Muscle of back (tissue), 13 donors: Measurements from ENCODE around the gene SLC4A5. TPM values are rescaled to one million over a fixed set of nuclear protein-coding genes. Genes with fewer than 3 reads are reported as not detected.
A peak's percentile ranks its signal among the peaks of the same experiment; 100 is the strongest.

Experiments
- DNase-seq, 3 donors: peaks; one replicate each; pipeline versions ENCODE4 v3.0.0 to v3.0.0-alpha.2; 2013
- long read RNA-seq, 9 donors: transcript quantifications; one replicate each; lab custom pipeline, GENCODE V29; 2026
- polyA plus RNA-seq, 10 donors: library from polyadenylated mRNA; unstranded; fragments of 120-200 nt; gene quantifications; one replicate each; pipeline ENCODE4 v1.2.1, GENCODE V29; 2013; ENCODE audit not compliant: insufficient read length in 10 of 10

SLC4A5 gene
- polyA plus RNA-seq, result 1 to 10 TPM; 1.4 to 3.9 (median 2.2) TPM
- long read RNA-seq, donor 1, result 0 reads
- long read RNA-seq, donor 2, result 0 reads
- long read RNA-seq, donor 3, result 0 reads
- long read RNA-seq, donor 4, result 0 reads
- long read RNA-seq, donor 5, result 0 reads
- long read RNA-seq, donor 6, result 0 reads
- long read RNA-seq, donor 7, result 0 reads
- long read RNA-seq, donor 8, result 0 reads
- long read RNA-seq, donor 9, result 0 reads

GRCh38 chr2:74343316-74343715 lies at the start of gene SLC4A5:
Gene SLC4A5 (minus strand): TSS chr2:74343416. CDS start chr2:74315023, 28,393 bp downstream.
- no peak for DNase-seq

GRCh38 chr2:74392449-74392743 lies 49.2 kb upstream of the SLC4A5 start:
- DNase-seq, result no peak

DNA sequence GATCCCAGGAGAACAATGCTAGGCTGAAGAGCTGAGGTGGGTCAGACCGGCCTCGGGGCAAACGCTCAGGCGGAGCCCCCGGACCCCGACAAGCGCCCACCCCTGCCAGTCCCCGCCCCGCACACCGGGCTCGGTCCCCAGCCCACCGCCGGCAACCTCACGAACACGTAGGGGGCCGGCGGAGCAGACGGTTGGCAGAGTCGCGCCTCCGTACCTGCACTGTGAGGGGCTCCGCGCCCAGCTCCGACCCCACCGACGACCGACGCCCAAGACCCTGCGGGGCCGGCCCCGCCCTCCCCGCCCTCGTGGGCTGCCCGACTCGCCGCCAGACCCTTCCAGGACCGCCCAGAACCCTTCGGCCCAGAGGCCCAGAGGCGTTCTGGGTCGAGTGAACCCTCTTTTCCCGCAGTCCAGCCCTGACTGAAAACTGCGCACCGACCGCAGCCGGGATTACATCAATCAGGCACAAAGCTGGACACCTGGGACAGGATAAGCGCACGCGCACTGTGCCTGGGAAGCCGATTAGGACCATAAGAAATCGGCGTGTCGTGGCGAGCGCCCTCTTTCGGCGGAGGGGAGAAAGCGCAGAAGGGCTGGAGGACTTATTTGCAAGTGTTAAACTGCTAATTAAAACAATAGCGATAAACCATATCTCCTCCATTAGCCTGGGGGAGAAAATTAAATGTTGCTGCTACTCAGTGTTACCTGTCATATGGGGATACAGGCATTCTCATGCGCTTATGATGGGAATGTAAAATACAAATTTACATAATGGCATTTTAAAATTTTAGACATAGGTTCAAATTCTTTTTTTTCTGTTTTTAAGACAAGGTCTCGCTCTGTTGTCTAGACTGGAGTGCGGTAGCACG lies 48.6 kb upstream of the SLC4A5 start:
- DNase-seq, result peak; percentile 91 to 97 (median 95)

GRCh38 chr2:74391209-74391579 lies 48.0 kb upstream of the SLC4A5 start:
- peak in 2 of 3 donors; percentile 28 to 35 for DNase-seq

- DNase-seq, result no peak
Measured at GRCh38 chr2:74390606-74391005, 47.4 kb upstream of the SLC4A5 start.

DNA sequence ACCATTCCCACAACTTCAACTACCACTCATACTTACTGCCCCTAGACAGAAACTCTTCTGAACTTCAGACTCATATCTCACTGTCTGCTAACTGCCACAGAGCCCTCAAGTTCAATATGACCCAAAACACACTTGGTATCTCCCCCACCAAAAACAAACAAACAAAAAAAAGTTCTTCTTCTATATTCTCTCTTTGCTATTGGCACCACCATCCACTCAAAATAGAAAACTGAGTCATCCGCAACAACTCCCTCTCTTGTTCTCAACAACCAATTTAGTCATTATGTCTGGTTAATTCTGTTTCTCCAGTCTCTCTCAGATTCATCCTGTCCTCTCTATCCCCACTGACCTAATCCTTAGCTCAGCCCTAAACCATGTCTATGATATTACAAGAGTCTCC lies 44.1 kb upstream of the SLC4A5 start:
- DNase-seq, result no peak

GRCh38 chr2:74385396-74385795 lies 42.2 kb upstream of the SLC4A5 start:
- DNase-seq, result no peak

GRCh38 chr2:74384051-74384450 lies 40.8 kb upstream of the SLC4A5 start:
- no peak for DNase-seq

DNA sequence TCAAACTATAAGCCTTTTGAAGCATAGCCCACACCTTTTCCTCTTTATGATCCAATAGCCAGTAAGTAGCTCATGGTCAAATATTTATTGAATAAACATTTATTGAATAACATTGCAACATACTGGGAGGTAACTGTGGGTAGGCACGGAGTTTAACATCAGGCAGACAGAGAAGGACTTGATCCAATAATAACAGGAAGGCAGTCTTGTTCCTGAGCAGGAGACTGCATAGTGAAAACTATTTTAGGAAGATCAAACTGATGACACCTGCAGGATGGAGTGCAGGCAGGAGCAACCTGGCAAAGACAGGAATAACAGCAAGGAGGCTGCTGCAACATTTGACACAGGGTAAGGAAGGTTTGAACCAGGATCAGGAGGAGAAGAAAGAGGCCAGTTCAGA lies 40.0 kb upstream of the SLC4A5 start:
- DNase-seq, result no peak

DNA sequence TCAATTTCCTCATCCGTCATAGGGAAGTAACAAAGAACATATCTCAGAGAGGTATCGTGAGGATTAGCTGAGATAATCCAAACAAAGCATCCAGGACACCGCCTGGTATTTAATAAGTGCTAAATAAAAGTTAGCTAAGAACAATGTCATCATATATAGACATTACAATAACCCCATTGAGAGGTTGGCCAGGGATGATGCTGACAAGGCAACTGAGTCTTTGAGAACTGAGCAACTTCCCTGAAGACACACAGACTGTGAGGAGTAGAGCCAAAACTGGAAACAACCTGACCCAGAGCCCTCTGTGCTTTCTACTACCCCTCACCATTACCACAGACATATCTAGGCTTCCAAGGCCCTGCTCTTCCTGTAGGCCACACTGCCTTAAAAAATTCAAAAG lies 38.5 kb upstream of the SLC4A5 start:
- no peak for DNase-seq

DNA sequence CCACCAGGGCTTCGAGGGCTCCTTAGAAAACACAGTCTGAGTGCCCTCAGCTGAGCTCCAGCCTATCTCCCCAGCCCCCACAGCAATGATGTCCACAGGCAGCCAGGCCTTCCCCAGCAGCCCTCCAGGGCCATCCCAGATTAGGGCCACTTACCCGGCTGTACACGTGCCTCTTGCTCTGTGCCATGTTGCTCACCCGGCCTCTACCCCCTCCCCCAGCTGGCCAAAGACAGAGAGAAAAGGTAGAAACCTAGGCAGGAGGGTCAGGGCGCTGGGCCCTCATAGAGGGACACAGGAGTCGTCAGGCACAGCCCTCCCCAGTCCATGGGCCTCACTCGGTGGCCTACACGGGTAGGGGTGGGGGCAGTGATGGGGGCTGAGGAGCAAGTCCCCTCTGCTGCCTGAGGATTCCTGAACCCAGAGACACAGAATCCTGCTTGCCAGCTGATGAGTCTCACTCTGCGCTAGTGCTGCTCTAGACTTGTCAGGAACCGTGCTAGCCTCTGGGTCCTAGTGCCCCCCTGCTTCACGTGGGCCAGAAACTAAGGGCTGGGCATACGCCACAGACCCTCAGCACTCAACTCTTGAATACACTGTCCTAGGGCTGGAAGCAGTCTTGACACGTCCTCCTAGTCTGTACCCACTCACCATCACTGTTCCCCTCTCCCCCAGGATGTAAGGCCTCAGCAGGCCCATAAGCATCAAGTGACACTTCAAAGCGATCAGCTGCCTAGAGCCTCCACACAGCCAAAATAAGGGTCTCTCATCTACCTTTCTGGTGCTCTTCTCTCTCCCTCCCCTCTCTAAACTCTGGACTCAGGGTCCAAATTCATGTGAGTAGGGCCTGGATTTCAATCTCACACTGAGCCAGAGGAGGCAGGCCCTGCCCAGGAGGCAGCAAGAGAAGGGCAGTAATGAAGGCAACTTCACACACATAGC lies 36.9 kb upstream of the SLC4A5 start, which contains the start of gene DCTN1:
Gene DCTN1 (minus strand): TSS at position 461 of the 939 bp plus-strand sequence. CDS start 274 bp downstream, at position 187.
- peak; percentile 50 to 81 (median 66) for DNase-seq

DNA sequence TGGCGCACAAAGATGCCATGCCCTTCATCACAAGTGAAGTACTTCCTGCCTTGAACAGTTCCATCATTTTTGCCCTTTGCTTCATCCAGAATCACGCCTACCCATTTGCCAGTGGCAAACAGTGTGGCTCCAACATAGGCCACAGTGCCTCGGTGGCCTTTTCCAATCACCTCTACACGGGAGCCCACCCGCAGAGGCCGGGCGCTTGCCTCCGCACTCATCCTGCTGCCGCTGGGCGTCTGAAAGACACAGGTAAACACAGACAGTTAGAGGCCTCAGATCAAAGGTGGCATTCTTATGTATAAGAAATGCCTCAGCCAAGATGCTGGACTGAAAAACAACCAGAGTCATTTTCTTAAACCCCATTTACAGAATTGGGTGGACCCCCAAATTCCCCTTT lies 34.8 kb upstream of the SLC4A5 start:
- no peak for DNase-seq

GRCh38 chr2:74375838-74376237 lies 32.6 kb upstream of the SLC4A5 start:
- DNase-seq, result no peak

DNA sequence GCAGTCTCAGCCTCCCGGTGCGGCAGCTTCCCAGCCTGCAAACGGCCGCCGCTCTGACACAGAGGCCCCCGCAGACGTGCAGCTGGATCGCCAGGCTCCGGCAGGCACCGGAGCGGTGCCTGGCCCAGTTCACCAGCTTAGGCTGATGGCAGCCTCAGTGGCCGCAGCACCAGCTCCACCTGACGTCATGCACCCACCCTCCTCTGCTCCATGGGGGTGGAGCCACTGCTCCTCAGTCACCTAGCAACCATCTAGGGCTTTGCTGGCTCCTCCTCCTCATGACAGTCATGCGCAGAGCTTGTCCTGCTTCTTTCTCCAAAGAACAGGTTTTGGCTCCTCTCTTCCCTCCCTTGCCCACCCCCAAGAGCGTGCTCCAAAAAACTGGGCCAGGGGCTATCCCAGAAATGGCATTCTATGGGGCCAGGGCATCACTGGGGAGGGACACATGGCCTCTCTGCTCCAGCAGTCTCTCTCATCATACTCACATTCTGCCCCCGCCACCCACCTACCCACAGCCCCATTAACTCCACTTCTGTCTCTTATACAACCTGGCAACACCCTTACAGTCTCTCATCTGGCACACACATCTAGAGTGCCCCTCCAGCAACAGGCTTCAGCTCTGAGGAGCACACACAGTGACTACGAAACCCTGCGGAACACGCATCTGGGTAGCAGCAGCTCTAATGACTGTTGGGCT lies 31.4 kb upstream of the SLC4A5 start:
- peak; percentile 42 to 82 (median 67) for DNase-seq

- no peak for DNase-seq
Measured at GRCh38 chr2:74373985-74374384, 30.8 kb upstream of the SLC4A5 start.

DNA sequence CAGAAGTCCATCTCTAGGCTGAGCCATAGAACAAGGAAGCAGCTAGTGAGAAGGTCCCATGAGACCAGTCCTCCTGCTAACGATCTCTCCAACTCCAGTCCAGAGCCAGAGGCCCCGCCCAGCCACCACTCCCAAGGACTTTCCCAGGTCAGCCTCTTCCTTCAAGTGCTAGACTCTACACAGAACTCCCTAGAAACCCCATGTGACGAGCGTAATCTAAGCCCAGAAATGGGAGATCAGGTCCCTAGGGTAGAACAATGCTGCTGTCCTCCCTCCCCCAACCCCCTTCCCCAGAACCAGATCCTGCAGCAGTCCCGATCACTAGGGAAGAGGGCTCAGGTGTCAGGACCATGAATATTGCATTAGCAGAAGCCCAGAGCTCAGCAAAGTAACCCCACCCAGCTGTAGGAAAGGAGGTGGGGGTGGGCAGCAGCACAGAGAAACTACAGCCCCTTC lies 30.0 kb upstream of the SLC4A5 start:
- DNase-seq, result peak in 1 of 3 donors; percentile 34

- DNase-seq, result no peak
Measured at GRCh38 chr2:74372674-74373073, 29.5 kb upstream of the SLC4A5 start.

- DNase-seq, result no peak
Measured at GRCh38 chr2:74371421-74371820, 28.2 kb upstream of the SLC4A5 start.

GRCh38 chr2:74369976-74370375 lies 26.8 kb upstream of the SLC4A5 start:
- no peak for DNase-seq

DNA sequence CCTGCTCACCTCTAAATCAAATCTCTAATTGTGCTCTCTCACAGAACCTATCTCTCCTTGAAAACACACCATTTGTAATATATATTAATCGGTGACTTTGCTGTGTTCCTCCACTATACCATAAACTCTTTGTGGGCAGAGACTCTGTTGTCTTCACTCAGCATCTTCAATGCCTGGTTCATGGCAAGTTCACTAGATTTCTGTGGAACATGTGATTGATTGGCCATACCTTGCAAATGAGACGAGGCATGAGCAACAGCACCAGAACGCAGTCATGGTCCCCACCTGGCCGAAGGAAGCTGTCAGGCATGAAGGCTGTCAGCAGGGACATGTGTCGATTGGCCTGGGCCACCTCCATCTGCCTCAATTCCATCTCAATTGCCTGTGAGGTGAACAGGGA lies 25.3 kb upstream of the SLC4A5 start:
- DNase-seq, result no peak

- DNase-seq, result no peak
Measured at GRCh38 chr2:74367789-74368188, 24.6 kb upstream of the SLC4A5 start.

DNA sequence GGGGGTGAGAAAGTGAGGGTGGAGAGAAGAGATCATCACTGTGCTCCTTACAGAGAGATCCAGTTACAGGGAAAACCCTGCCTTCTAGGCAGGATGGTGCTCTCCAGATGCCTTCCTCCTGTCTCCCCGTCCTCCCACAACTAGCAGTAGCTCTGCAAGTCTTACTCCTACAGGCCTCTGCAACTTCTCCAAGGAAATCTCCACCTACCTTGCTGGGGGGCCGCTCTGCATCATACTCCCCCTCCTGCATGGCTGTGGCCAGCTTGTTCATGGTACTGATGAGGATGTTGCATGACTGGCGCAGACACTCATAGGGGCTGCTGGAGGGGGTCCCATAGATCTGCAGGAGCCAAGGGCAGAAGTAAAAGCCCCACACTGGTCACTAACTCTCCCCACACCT lies 22.8 kb upstream of the SLC4A5 start:
- DNase-seq, result no peak
